A673 (cell line): Measurements from ENCODE around the gene CCDC106.

Experiments
- CTCF ChIP-seq: fragments of 300-800, 200-600 bp; sonication (generic); conservative IDR thresholded peaks from 2 replicates; pipeline ENCODE4 v1.5.1; 2017; ENCODE audit warnings: low read depth, mild to moderate bottlenecking, antibody characterized with exemption, low read length, moderate library complexity, mixed read lengths
- EZH2 ChIP-seq: fragments of 200-600 bp; sonication (generic); IDR thresholded peaks from 2 replicates; pipeline ENCODE4 v1.6.1; 2017; ENCODE audit warnings: borderline replicate concordance, low read depth, mild to moderate bottlenecking, mixed read lengths, antibody characterized with exemption, low read length; ENCODE audit not compliant: poor library complexity, severe bottlenecking

GRCh38 chr19:55678121-55678671 is 30.2 kb downstream of the CCDC106 start:
- TF ChIP-seq CTCF (no peak), EZH2 (no peak)
